Astrocyte (in vitro differentiated cells and primary cell): ENCODE results near the gene TFE3. TPM values are rescaled to one million over a fixed set of nuclear protein-coding genes. Genes with fewer than 3 reads are reported as not detected.

Source experiments
- DNase-seq: peaks from one replicate; pipeline ENCODE4 v3.0.0-alpha.2; 2010; ENCODE audit warnings: low read depth
- FAIRE-seq: peaks from 2 replicates; lab custom pipeline; 2011; peaks lifted over from hg19 to GRCh38; lab: Jason Lieb, UNC
- H2AFZ ChIP-seq: 2 replicates; pipeline ENCODE4 v1.6.0; 2012; ENCODE audit warnings: low read depth, low read length, inconsistent platforms
- H3K27ac ChIP-seq: 2 replicates; pipeline ENCODE4 v1.5.1; 2011; ENCODE audit warnings: low read depth, low read length, inconsistent platforms
- H3K27me3 ChIP-seq: 2 replicates; pipeline ENCODE4 v1.6.0; 2011; ENCODE audit warnings: low read length, inconsistent platforms; ENCODE audit not compliant: insufficient read depth
- H3K36me3 ChIP-seq: 2 replicates; pipeline ENCODE4 v1.5.1; 2011; ENCODE audit warnings: low read length, inconsistent platforms; ENCODE audit not compliant: insufficient read depth
- H3K4me1 ChIP-seq: 2 replicates; pipeline ENCODE4 v1.5.1; 2011; ENCODE audit warnings: low read length, inconsistent platforms; ENCODE audit not compliant: insufficient read depth
- H3K4me2 ChIP-seq: 2 replicates; pipeline ENCODE4 v1.6.0; 2012; ENCODE audit warnings: low read length, inconsistent platforms
- H3K4me3 ChIP-seq: 2 replicates; pipeline ENCODE4 v1.5.1; 2011; ENCODE audit warnings: low read depth, mild to moderate bottlenecking, low read length, inconsistent platforms; ENCODE audit not compliant: insufficient read depth
- H3K79me2 ChIP-seq: 2 replicates; pipeline ENCODE4 v1.6.0; 2012; ENCODE audit warnings: mild to moderate bottlenecking, low read length, inconsistent platforms; ENCODE audit not compliant: insufficient read depth
- H3K9ac ChIP-seq: 2 replicates; pipeline ENCODE4 v1.6.0; 2012; ENCODE audit warnings: mild to moderate bottlenecking, low read length, inconsistent platforms
- H3K9me3 ChIP-seq: 2 replicates; pipeline ENCODE4 v1.5.1; 2012; ENCODE audit warnings: low read depth, mild to moderate bottlenecking, low read length, inconsistent platforms; ENCODE audit not compliant: insufficient read depth
- H4K20me1 ChIP-seq: 2 replicates; pipeline ENCODE4 v1.6.0; 2012; ENCODE audit warnings: low read length, inconsistent platforms; ENCODE audit not compliant: insufficient read depth
- H3K27ac Mint-ChIP-seq: one replicate; pipeline ENCODE4 v1.8.0; 2021; ENCODE audit warnings: mild to moderate bottlenecking, mixed read lengths; ENCODE audit not compliant: unreplicated experiment
- H3K27me3 Mint-ChIP-seq: one replicate; pipeline ENCODE4 v1.8.0; 2021; ENCODE audit warnings: low read depth, mixed read lengths; ENCODE audit not compliant: unreplicated experiment
- H3K36me3 Mint-ChIP-seq: one replicate; pipeline ENCODE4 v1.8.0; 2021; ENCODE audit warnings: low read depth, mixed read lengths; ENCODE audit not compliant: unreplicated experiment
- H3K4me1 Mint-ChIP-seq: one replicate; pipeline ENCODE4 v1.8.0; 2021; ENCODE audit warnings: low read depth, mixed read lengths; ENCODE audit not compliant: unreplicated experiment
- H3K4me3 Mint-ChIP-seq: one replicate; pipeline ENCODE4 v1.8.0; 2021; ENCODE audit warnings: mild to moderate bottlenecking, moderate library complexity, mixed read lengths; ENCODE audit not compliant: unreplicated experiment
- H3K9me3 Mint-ChIP-seq: one replicate; pipeline ENCODE4 v1.8.0; 2021; ENCODE audit warnings: mild to moderate bottlenecking, mixed read lengths; ENCODE audit not compliant: unreplicated experiment
- CTCF ChIP-seq: IDR thresholded peaks from 2 replicates; pipeline ENCODE4 v1.5.1; 2011; ENCODE audit warnings: low read depth, mild to moderate bottlenecking, inconsistent platforms, low read length, moderate library complexity; ENCODE audit not compliant: insufficient read depth
- EZH2 ChIP-seq: IDR thresholded peaks from 2 replicates; pipeline ENCODE4 v1.6.1; 2012; ENCODE audit warnings: mild to moderate bottlenecking, low read length, inconsistent platforms; ENCODE audit not compliant: insufficient read depth
- total RNA-seq: library from RNA; stranded (reverse); gene quantifications from 2 replicates; pipeline ENCODE4 v1.2.1, GENCODE V29; 2021

Gene TFE3
- total RNA-seq, 1 donor from 2014 or later, result 53.4 TPM

- DNase-seq, result peak; percentile 80
- Mint-ChIP-seq H3K36me3 (peaks cover 2% of the 10 kb centered on the region), H3K27ac (peak within 1 kb of the TSS; percentile 62), H3K27me3 (no peaks in the 10 kb centered on the region), H3K9me3 (no peaks in the 10 kb centered on the region), H3K4me3 (peak within 1 kb of the TSS; percentile 89), H3K4me1 (peaks cover 4% of the 10 kb centered on the region)
- Histone ChIP-seq H3K36me3 (no peaks in the 10 kb centered on the region), H3K27me3 (no peaks in the 10 kb centered on the region), H3K9ac (peak within 1 kb of the TSS; percentile 85), H3K79me2 (peaks cover 29% of the 10 kb centered on the region), H3K9me3 (no peaks in the 10 kb centered on the region), H4K20me1 (peaks cover 21% of the 10 kb centered on the region), H3K4me2 (peak within 1 kb of the TSS; percentile 95), H3K4me3 (peak within 1 kb of the TSS; percentile 71), H3K27ac (peak within 1 kb of the TSS; percentile 47), H3K4me1 (peaks cover 10% of the 10 kb centered on the region), H2AFZ (no peak within 1 kb of the TSS)
- peak; percentile 90 for FAIRE-seq
- TF ChIP-seq EZH2 (no peak), CTCF (no peak)
Observed at GRCh38 chrX:49073601-49074575, 30.7 kb upstream of the TFE3 start, which contains the start of gene PRAF2. PRAF2 (minus strand) TSS chrX:49074002; CDS start chrX:49073987, 15 bp downstream.

- Histone ChIP-seq H3K27me3 (no peaks in the 10 kb centered on the region), H3K4me2 (peak overlapping the region; percentile 95), H3K4me3 (peak overlapping the region; percentile 71), H4K20me1 (peaks cover 21% of the 10 kb centered on the region), H3K9me3 (no peaks in the 10 kb centered on the region), H3K4me1 (peaks cover 7% of the 10 kb centered on the region), H3K27ac (peak overlapping the region; percentile 19), H3K9ac (peak overlapping the region; percentile 85), H3K79me2 (peaks cover 26% of the 10 kb centered on the region), H2AFZ (no peak overlapping the region), H3K36me3 (no peaks in the 10 kb centered on the region)
- FAIRE-seq, result peak; percentile 34
- peak overlapping the region; percentile 89 for H3K4me3 Mint-ChIP-seq
- H3K36me3 Mint-ChIP-seq, result peaks cover 2% of the 10 kb centered on the region
- H3K27ac Mint-ChIP-seq, result peak overlapping the region; percentile 62
- H3K9me3 Mint-ChIP-seq, result no peaks in the 10 kb centered on the region
- no peaks in the 10 kb centered on the region for H3K27me3 Mint-ChIP-seq
- H3K4me1 Mint-ChIP-seq, result no peaks in the 10 kb centered on the region
- no peak for DNase-seq
- TF ChIP-seq EZH2, result no peak
- TF ChIP-seq CTCF, result no peak
Observed at GRCh38 chrX:49072712-49073095, 29.5 kb upstream of the TFE3 start.
